Fibroblast of mammary gland (primary cell): ENCODE measurements around the gene ICE2.

Source experiments
- DNase-seq: peaks from one replicate; pipeline ENCODE4 v3.0.0-alpha.2; 2010; ENCODE audit warnings: low read depth
- H3K4me3 ChIP-seq: 2 replicates; pipeline ENCODE4 v1.5.1; 2011; ENCODE audit warnings: low read depth, mild to moderate bottlenecking, low read length, moderate library complexity; ENCODE audit not compliant: control insufficient read depth
- TF ChIP-seq, protein P1 (sequence below): conservative IDR thresholded peaks from 2 replicates; pipeline ENCODE4 v1.5.1; 2011; ENCODE audit warnings: low read depth, low read length, inconsistent platforms; ENCODE audit not compliant: control insufficient read depth, insufficient read depth

ICE2 gene

DNA sequence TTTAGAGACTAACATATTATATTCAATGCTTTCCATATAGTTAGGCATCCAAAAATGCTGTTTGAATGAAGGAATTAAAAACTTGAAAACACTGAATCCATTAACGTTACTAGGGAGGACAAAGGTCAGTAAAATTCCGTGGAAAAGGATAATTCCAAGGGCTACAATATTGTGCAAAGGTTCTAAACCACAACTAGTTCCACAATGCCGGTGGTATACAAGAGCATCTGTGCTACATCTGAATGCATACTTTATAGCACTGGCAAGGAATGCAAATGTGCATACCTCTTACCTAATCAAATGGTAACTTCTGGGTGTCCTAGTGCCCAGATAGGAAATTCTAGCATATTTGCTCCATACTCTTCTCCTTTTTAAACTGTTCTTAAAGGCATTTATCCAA lies 2.2 kb downstream of the ICE2 start:
- no peak overlapping the region for H3K4me3 ChIP-seq
- no peak for DNase-seq
- TF ChIP-seq, protein P1, sequence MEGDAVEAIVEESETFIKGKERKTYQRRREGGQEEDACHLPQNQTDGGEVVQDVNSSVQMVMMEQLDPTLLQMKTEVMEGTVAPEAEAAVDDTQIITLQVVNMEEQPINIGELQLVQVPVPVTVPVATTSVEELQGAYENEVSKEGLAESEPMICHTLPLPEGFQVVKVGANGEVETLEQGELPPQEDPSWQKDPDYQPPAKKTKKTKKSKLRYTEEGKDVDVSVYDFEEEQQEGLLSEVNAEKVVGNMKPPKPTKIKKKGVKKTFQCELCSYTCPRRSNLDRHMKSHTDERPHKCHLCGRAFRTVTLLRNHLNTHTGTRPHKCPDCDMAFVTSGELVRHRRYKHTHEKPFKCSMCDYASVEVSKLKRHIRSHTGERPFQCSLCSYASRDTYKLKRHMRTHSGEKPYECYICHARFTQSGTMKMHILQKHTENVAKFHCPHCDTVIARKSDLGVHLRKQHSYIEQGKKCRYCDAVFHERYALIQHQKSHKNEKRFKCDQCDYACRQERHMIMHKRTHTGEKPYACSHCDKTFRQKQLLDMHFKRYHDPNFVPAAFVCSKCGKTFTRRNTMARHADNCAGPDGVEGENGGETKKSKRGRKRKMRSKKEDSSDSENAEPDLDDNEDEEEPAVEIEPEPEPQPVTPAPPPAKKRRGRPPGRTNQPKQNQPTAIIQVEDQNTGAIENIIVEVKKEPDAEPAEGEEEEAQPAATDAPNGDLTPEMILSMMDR: no peak

DNA sequence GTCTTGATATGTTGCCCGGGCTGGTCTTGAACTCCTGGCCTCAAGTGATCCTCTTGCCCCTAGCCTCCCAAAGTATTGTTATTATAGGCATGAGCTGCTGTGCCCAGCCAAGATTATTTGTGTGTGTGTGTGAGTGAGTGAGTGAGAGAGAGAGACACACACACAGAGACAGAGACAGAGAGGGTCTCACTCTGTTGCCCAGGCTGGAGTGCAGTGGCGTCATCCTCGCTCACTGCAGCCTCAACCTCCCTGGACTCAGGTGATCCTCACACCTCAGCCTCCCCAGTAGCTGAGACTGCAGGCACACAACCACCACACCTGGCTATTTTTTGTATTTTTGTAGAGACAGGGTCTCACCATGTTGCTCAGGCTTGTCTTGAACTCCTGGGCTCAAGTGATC lies 5.8 kb downstream of the ICE2 start:
- no peak for DNase-seq
- no peak overlapping the region for H3K4me3 ChIP-seq
- TF ChIP-seq, protein P1: no peak

DNA sequence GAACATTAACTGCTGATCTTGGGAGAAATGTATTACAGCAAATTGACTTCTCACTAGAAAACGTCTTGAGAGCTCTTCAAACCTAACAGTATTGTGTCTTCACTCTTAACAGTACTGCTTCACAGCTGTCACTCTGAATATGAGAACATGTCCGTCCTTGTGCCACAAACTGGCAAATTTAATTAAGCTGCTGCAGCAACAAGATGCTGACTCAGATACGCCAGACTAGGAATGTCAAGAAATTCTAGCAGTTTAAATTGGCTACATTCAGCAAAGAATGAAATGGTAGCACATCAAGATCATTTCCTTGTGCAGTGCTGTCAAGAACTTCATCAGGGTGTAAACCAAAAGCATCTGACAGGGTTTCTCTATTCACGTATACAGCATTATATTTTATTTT lies 7.6 kb downstream of the ICE2 start:
- no peak overlapping the region for H3K4me3 ChIP-seq
- no peak for DNase-seq
- TF ChIP-seq, protein P1: no peak

DNA sequence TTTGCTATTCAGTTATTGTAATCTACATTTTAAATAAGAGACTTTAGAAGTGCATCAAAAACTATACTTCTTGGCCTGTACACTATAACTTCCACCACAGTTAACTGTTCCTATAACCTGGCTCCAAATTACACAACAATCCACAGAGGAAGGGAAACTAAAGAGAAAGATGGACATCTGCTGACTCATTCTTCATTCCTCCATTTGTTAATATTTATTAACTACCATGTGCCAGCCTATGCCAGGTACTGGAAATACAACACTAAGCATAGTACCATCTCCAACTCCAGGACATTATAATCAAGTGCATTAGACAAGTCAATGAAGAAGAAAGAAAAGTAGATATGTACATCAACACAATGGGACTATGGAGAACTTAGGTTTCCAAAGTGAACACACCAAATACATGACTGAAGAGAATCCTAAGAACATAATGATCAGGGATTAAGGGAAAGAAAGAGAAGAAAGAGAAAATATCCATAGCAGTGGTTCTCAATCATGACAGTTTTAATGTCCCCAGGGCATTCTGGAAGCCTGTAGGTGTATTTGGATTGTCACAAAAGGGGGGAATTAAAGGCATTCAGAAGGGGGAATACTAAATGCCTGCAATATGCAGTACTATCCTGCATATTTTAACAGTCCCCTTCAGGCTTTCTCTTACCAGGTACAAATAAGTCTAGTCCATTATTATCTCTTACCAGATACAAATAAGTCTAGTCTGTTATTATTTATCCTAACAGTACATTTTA lies 8.9 kb downstream of the ICE2 start:
- H3K4me3 ChIP-seq: no peak overlapping the region
- DNase-seq: no peak
- TF ChIP-seq, protein P1: no peak

DNA sequence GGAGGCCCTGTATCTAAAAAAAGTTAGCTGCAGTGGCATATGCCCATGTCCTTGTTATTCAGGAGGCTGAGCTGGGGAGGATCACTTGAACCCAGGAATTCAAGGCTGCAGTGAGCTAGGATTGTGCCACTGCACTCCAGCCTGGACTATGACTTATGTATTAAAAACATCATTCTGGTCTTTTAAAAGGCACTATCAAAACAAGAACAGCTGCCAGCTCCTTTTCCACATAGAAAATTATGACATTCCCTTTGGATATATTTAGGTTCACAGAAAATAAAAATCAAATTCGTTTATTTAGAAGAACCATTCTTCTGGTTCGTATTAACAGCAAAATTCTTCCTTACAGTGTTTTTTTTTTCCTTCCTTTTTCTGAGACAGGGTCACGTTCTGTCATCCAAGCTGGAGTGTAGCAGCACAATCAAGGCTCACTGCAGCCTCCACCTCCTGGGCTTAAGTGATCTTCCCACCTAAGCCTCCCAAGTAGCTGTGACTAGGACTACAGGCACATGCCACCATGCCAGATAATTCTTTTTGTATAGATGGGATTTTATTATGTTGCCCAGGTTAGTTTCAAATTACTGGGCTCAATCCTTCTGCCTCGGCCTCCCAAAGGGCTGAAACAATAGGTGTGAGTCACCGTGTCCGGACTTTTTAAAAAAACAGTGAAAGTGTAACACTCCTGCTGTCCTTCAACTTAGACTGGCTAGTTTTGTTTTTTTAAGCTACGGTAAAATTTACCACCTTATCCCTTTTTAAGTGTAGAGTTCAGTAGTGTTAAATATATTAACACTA lies 13.9 kb downstream of the ICE2 start:
- TF ChIP-seq, protein P1: no peak
- no peak for DNase-seq
- H3K4me3 ChIP-seq: no peak overlapping the region

DNA sequence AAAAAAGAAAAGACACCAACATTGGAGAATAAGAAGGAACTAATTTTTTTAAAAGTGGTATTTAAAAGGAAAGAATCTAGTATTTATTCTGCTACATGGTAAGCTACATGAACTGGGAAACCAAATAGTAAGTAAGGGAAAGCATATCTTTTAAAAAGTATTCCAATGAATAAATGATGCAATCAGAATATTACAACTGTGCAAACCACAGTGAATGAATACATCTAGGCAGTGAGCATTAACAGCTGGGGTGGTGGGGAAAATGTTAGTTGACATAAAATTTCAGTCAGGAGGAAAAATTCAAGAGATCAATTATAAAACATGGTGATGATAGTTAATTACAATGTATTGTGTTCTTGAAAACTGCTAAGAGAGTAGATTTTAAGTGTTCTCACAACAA lies 16.9 kb downstream of the ICE2 start:
- DNase-seq: no peak
- H3K4me3 ChIP-seq: no peak overlapping the region

More for the DNA sequence above, 16.9 kb downstream of the ICE2 start:
- TF ChIP-seq, protein P1: no peak
